ENCODE results near the gene ST6GAL1. TPM values are rescaled to one million over a fixed set of nuclear protein-coding genes. Genes with fewer than 3 reads are reported as not detected.

The ST6GAL1 gene
- total RNA-seq, 1 donor: 38.8 TPM

- Histone ChIP-seq H3K9me3 (ENCODE audit: low read depth, low read length) (no peaks in the 10 kb centered on the region), H3K4me3 (ENCODE audit: low read length) (no peak overlapping the region), H3K27me3 (ENCODE audit: insufficient read depth, low read length) (no peaks in the 10 kb centered on the region), H3K4me1 (ENCODE audit: insufficient read depth, low read length) (peaks cover 46% of the 10 kb centered on the region)
These were observed 132.3 kb downstream of the ST6GAL1 start for GRCh38 chr3:187062526-187063177.

GRCh38 chr3:187063286-187064121 lies 133.2 kb downstream of the ST6GAL1 start:
- Histone ChIP-seq H3K4me3 (ENCODE audit: low read length) (no peak overlapping the region), H3K9me3 (ENCODE audit: low read depth, low read length) (no peaks in the 10 kb centered on the region), H3K27me3 (ENCODE audit: insufficient read depth, low read length) (no peaks in the 10 kb centered on the region), H3K4me1 (ENCODE audit: insufficient read depth, low read length) (peaks cover 49% of the 10 kb centered on the region)

- Histone ChIP-seq H3K27me3 (ENCODE audit: insufficient read depth, low read length) (no peaks in the 10 kb centered on the region), H3K4me3 (ENCODE audit: low read length) (no peak overlapping the region), H3K9me3 (ENCODE audit: low read depth, low read length) (no peaks in the 10 kb centered on the region), H3K4me1 (ENCODE audit: insufficient read depth, low read length) (peaks cover 49% of the 10 kb centered on the region)
These were observed 134.1 kb downstream of the ST6GAL1 start for GRCh38 chr3:187064210-187065115.

- Histone ChIP-seq H3K27me3 (ENCODE audit: insufficient read depth, low read length) (no peaks in the 10 kb centered on the region), H3K4me1 (ENCODE audit: insufficient read depth, low read length) (peaks cover 49% of the 10 kb centered on the region), H3K4me3 (ENCODE audit: low read length) (no peak overlapping the region), H3K9me3 (ENCODE audit: low read depth, low read length) (no peaks in the 10 kb centered on the region)
These were observed 136.1 kb downstream of the ST6GAL1 start for GRCh38 chr3:187066228-187066995.

DNA sequence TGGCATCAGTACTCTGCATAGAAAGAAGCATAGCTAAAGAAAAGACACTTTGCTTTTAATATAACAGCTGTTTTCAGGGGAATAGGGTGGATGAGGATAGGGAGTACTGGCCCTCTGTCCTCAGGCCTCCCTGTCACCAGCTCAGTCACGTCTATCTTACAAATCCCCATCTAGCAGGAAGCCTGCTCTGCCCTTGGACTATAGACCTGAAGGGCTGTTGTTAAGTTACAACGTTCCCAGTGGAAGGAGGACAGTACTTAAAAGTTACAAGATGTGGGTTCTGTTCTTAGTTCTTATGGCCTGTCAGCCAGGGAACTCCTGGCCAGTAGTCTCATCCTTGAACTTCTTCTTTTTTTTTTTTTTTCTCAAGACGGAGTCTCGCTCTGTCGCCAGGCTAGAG lies 138.5 kb downstream of the ST6GAL1 start:
- Histone ChIP-seq H3K4me1 (ENCODE audit: insufficient read depth, low read length) (peaks cover 50% of the 10 kb centered on the region), H3K9me3 (ENCODE audit: low read depth, low read length) (no peaks in the 10 kb centered on the region), H3K27me3 (ENCODE audit: insufficient read depth, low read length) (no peaks in the 10 kb centered on the region), H3K4me3 (ENCODE audit: low read length) (no peak overlapping the region)

- H3K4me3 ChIP-seq (ENCODE audit: low read length): no peak overlapping the region
- H3K27me3 ChIP-seq (ENCODE audit: insufficient read depth, low read length): no peaks in the 10 kb centered on the region
- H3K4me1 ChIP-seq (ENCODE audit: insufficient read depth, low read length): peaks cover 38% of the 10 kb centered on the region
- H3K9me3 ChIP-seq (ENCODE audit: low read depth, low read length): no peaks in the 10 kb centered on the region
These were observed 139.7 kb downstream of the ST6GAL1 start for GRCh38 chr3:187069857-187070516.

DNA sequence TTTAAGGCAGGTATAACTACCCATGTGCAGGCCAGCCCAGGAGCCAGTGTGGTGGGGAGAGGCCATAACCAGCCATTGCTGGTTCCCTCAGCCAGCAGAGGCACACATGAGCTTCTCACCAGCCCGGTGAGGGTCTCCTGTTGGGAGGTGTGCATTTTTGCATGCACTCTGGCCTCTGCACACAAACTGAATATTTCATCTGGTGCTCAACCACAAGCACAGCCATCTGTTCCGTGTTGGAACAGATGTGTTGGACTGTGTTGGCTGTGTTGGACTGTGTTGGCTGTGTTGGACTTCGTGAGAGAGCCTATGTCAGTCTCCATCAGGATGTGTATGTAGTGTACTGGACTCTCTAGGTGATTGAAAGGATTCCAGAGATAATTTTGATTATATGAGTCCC lies 141.8 kb downstream of the ST6GAL1 start:
- Histone ChIP-seq H3K9me3 (ENCODE audit: low read depth, low read length) (no peaks in the 10 kb centered on the region), H3K27me3 (ENCODE audit: insufficient read depth, low read length) (no peaks in the 10 kb centered on the region), H3K4me3 (ENCODE audit: low read length) (no peak overlapping the region), H3K4me1 (ENCODE audit: insufficient read depth, low read length) (peaks cover 19% of the 10 kb centered on the region)

- Histone ChIP-seq H3K9me3 (ENCODE audit: low read depth, low read length) (no peaks in the 10 kb centered on the region), H3K27me3 (ENCODE audit: insufficient read depth, low read length) (no peaks in the 10 kb centered on the region), H3K4me3 (ENCODE audit: low read length) (no peak overlapping the region), H3K4me1 (ENCODE audit: insufficient read depth, low read length) (peaks cover 17% of the 10 kb centered on the region)
These were observed 142.2 kb downstream of the ST6GAL1 start for GRCh38 chr3:187072511-187072910.

- H3K4me3 ChIP-seq (ENCODE audit: low read length): no peak overlapping the region
- H3K27me3 ChIP-seq (ENCODE audit: insufficient read depth, low read length): no peaks in the 10 kb centered on the region
- peaks cover 13% of the 10 kb centered on the region for H3K4me1 ChIP-seq (ENCODE audit: insufficient read depth, low read length)
- no peaks in the 10 kb centered on the region for H3K9me3 ChIP-seq (ENCODE audit: low read depth, low read length)
These were observed 143.3 kb downstream of the ST6GAL1 start for GRCh38 chr3:187073581-187074098.

- no peaks in the 10 kb centered on the region for H3K9me3 ChIP-seq (ENCODE audit: low read depth, low read length)
- H3K4me3 ChIP-seq (ENCODE audit: low read length): no peak overlapping the region
- H3K4me1 ChIP-seq (ENCODE audit: insufficient read depth, low read length): peaks cover 13% of the 10 kb centered on the region
- no peaks in the 10 kb centered on the region for H3K27me3 ChIP-seq (ENCODE audit: insufficient read depth, low read length)
These were observed 144.5 kb downstream of the ST6GAL1 start for GRCh38 chr3:187074846-187075245.

DNA sequence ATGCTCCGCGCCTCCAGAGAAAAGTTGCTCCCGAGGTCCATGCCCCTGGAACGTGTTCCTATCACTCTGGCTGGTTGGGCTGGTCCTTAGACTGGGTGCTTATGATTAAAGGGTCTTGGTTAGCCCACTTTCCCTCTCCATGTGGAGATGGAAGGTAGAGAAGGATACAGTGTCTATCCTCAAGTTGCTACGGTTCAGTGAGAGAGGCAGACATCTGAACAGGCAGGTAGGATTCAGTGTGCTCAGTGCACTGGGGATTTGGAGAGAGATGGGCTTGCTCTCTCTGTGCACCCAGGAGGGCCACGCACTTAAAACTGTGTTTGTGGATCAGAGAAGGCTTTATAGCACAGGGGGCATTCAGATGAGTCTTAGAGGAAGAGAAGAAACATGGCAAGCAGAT lies 146.0 kb downstream of the ST6GAL1 start:
- Histone ChIP-seq H3K9me3 (ENCODE audit: low read depth, low read length) (no peaks in the 10 kb centered on the region), H3K4me1 (ENCODE audit: insufficient read depth, low read length) (peaks cover 13% of the 10 kb centered on the region)

GRCh38 chr3:187077085-187077484 lies 146.8 kb downstream of the ST6GAL1 start:
- no peaks in the 10 kb centered on the region for H3K9me3 ChIP-seq (ENCODE audit: low read depth, low read length)
- no peaks in the 10 kb centered on the region for H3K27me3 ChIP-seq (ENCODE audit: insufficient read depth, low read length)
- H3K4me1 ChIP-seq (ENCODE audit: insufficient read depth, low read length): peaks cover 9% of the 10 kb centered on the region
- no peak overlapping the region for H3K4me3 ChIP-seq (ENCODE audit: low read length)

More for the DNA sequence above, 146.0 kb downstream of the ST6GAL1 start:
- no peak overlapping the region for H3K4me3 ChIP-seq (ENCODE audit: low read length)
- no peaks in the 10 kb centered on the region for H3K27me3 ChIP-seq (ENCODE audit: insufficient read depth, low read length)

GRCh38 chr3:187077537-187077936 lies 147.2 kb downstream of the ST6GAL1 start:
- Histone ChIP-seq H3K4me1 (ENCODE audit: insufficient read depth, low read length) (peaks cover 5% of the 10 kb centered on the region), H3K9me3 (ENCODE audit: low read depth, low read length) (no peaks in the 10 kb centered on the region), H3K27me3 (ENCODE audit: insufficient read depth, low read length) (no peaks in the 10 kb centered on the region), H3K4me3 (ENCODE audit: low read length) (no peak overlapping the region)

All from mononuclear cell (primary cell).